Upper lobe of left lung (tissue), 4 donors: ENCODE measurements around the gene LMOD1.

ENCODE experiments used
- POLR2A ChIP-seq, 4 donors: fragments of 450-650 bp; IDR thresholded peaks; one replicate each; pipeline ENCODE4 v1.5.1; 2016 to 2017; ENCODE audit warnings: antibody characterized with exemption in 4 of 4, mild to moderate bottlenecking in 2 of 4
- TF ChIP-seq, protein P1 (sequence below), 6 experiments: fragments of 450-650 bp in 4 of 6; fragments of 200-600 bp in 2 of 6; sonication (generic) in 2 of 6; IDR thresholded peaks; one replicate each; pipeline ENCODE4 v1.5.1; 2016 to 2019; ENCODE audit warnings: antibody characterized with exemption in 6 of 6

GRCh38 chr1:201890806-201891450, 55.4 kb downstream of the LMOD1 start:
- TF ChIP-seq, protein P1, sequence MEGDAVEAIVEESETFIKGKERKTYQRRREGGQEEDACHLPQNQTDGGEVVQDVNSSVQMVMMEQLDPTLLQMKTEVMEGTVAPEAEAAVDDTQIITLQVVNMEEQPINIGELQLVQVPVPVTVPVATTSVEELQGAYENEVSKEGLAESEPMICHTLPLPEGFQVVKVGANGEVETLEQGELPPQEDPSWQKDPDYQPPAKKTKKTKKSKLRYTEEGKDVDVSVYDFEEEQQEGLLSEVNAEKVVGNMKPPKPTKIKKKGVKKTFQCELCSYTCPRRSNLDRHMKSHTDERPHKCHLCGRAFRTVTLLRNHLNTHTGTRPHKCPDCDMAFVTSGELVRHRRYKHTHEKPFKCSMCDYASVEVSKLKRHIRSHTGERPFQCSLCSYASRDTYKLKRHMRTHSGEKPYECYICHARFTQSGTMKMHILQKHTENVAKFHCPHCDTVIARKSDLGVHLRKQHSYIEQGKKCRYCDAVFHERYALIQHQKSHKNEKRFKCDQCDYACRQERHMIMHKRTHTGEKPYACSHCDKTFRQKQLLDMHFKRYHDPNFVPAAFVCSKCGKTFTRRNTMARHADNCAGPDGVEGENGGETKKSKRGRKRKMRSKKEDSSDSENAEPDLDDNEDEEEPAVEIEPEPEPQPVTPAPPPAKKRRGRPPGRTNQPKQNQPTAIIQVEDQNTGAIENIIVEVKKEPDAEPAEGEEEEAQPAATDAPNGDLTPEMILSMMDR (IDR thresholded peaks at IDR 0.05) = no peak
- TF ChIP-seq POLR2A (IDR thresholded peaks at IDR 0.05) = no peak
